ENCODE results near the gene AQP12B. TPM values are rescaled to one million over a fixed set of nuclear protein-coding genes. Genes with fewer than 3 reads are reported as not detected.

Gene AQP12B
- total and polyA plus RNA-seq, 2 of the 8 experiments (the other 6 are each of a cell fraction or from before 2014, with no cell fraction given): not detected

DNA sequence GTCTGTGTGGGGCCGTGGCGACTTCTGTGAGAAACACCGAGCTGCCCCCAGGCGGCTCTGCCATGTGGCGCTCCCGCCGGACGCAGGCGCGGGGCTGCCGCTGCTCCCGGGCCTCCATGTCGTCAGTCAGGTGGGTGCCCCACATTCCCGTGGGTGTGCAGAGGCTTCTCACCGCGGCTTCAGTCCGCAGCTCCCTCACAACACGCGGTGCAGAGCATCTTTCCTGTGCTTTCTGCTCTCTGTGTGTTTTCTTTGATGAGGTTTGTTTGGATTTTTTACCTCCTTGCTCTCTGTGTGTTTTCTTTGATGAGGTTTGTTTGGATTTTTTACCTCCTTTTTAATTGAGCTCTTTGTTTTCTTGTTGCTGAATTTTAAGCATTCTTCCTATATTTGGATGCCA, 22.0 kb upstream of the AQP12B start:
- H3K4me1 ChIP-seq (replicated peaks in 1 of 4; ENCODE audit: control insufficient read depth in 3 of 4, insufficient read depth in 4 of 4, low read length in 3 of 4): no peaks in the 10 kb centered on the region; a peak in 1 of 7 replicates
- H3K9ac ChIP-seq (replicated peaks in 1 of 4; ENCODE audit: extremely low read depth in 1 of 4, low read depth in 3 of 4, low read length in 3 of 4): no peak overlapping the region
- H3K18ac ChIP-seq (ENCODE audit: extremely low read depth, low read length): no peak overlapping the region
- H2AFZ ChIP-seq (ENCODE audit: low read length): no peak overlapping the region
- no peak overlapping the region for H2BK20ac ChIP-seq (ENCODE audit: low read length)
- H3K4me3 ChIP-seq (ENCODE audit: extremely low read depth in 1 of 4, insufficient read depth in 2 of 4, low read depth in 3 of 4, low read length in 4 of 4): no peak overlapping the region
- no peaks in the 10 kb centered on the region for H3K36me3 ChIP-seq (ENCODE audit: control insufficient read depth in 2 of 4, insufficient read depth in 4 of 4, low read length in 3 of 4)
- H2BK15ac ChIP-seq (ENCODE audit: low read length): no peak overlapping the region
- H3K14ac ChIP-seq (ENCODE audit: insufficient read length): no peak overlapping the region
- no peak overlapping the region for H4K91ac ChIP-seq (replicated peaks; ENCODE audit: insufficient read length, low read length)
- H4K8ac ChIP-seq (ENCODE audit: extremely low read depth, insufficient read depth, low read length): no peak overlapping the region
- H2BK120ac ChIP-seq (replicated peaks; ENCODE audit: low read depth, low read length): no peak overlapping the region
- H2AK5ac ChIP-seq (ENCODE audit: low read depth, low read length): no peak overlapping the region
- H3K9me3 ChIP-seq (ENCODE audit: insufficient read depth in 2 of 2, low read depth in 1 of 2, low read length in 1 of 2): no peaks in the 10 kb centered on the region
- H3K79me2 ChIP-seq (ENCODE audit: control insufficient read depth in 1 of 2, insufficient read depth in 2 of 2, low read length in 2 of 2): no peaks in the 10 kb centered on the region
- no peak overlapping the region for H2BK12ac ChIP-seq (ENCODE audit: low read depth, low read length)
- no peak overlapping the region for H3K4me2 ChIP-seq (ENCODE audit: insufficient read depth in 1 of 2, low read depth in 2 of 2, low read length in 2 of 2)
- H3K27ac ChIP-seq (ENCODE audit: low read depth, low read length): no peak overlapping the region
- WGBS, 2 experiments (ENCODE audit: extremely low coverage in 1 of 2, insufficient coverage in 1 of 2, insufficient read length in 1 of 2, insufficient replicate concordance in 2 of 2, low coverage in 1 of 2, low lambda C conversion rate in 2 of 2, missing lambda C conversion rate in 1 of 2): 89% methylated on average over 19 of the region's 19 CpGs; no CpG with 5 or more reads in 1 of the 2 experiments
- no peaks in the 10 kb centered on the region for H3K23me2 ChIP-seq (ENCODE audit: low read depth, low read length)
- CTCF ChIA-PET (ENCODE audit: partially characterized antibody): interaction anchor here (0.6 to 1.4 kb wide), 2 partner anchors 87 to 199 kb away, joined by 3 to 4 read pairs; no protein-coding TSS in a partner anchor
- H3K79me1 ChIP-seq (ENCODE audit: low read depth, low read length): no peaks in the 10 kb centered on the region
- H3K23ac ChIP-seq (ENCODE audit: insufficient read length): no peak overlapping the region
- DNase-seq (ENCODE audit: low read depth in 1 of 2, low spot score in 2 of 2) (no peak), FAIRE-seq (no peak)
- H3K4ac ChIP-seq (replicated peaks; ENCODE audit: insufficient read length, low read depth, low read length): no peak overlapping the region
- no peak overlapping the region for H2BK5ac ChIP-seq (ENCODE audit: low read depth, low read length)
- no peak overlapping the region for H3K56ac ChIP-seq (replicated peaks; ENCODE audit: insufficient read length, low read depth, low read length)
- H3K27me3 ChIP-seq (replicated peaks in 1 of 4; ENCODE audit: control insufficient read depth in 3 of 4, extremely low read depth in 1 of 4, insufficient read depth in 3 of 4, low read length in 3 of 4): no peaks in the 10 kb centered on the region
- POLR2A ChIA-PET (ENCODE audit: partially characterized antibody): interaction anchor here (0.5 kb wide), 1 partner anchor 35 kb away, joined by 3 read pairs; no protein-coding TSS in a partner anchor
- peaks cover 0 to 1% of the 10 kb centered on the region in 2 experiments for H4K20me1 ChIP-seq (replicated peaks in 1 of 2; ENCODE audit: control insufficient read depth in 1 of 2, insufficient read depth in 2 of 2, low read length in 2 of 2)
- H4K5ac ChIP-seq (ENCODE audit: insufficient read length, low read depth, low read length): no peak overlapping the region
- TF ChIP-seq CHD1 (IDR thresholded peaks at IDR 0.05; ENCODE audit: low read depth, low read length) (no peak), FOSL1 (IDR thresholded peaks at IDR 0.05; ENCODE audit: insufficient read depth, low read depth, low read length) (no peak), MAFK (IDR thresholded peaks at IDR 0.05; ENCODE audit: low read depth, low read length) (no peak), GABPA (IDR thresholded peaks at IDR 0.05; ENCODE audit: borderline replicate concordance, insufficient read depth, low read length) (no peak), YY1 (IDR thresholded peaks at IDR 0.05; ENCODE audit: low read depth, low read length) (no peak), CREB1 (IDR thresholded peaks at IDR 0.05) (no peak), BRCA1 (IDR thresholded peaks at IDR 0.05; ENCODE audit: low read depth, low read length) (no peak), NRF1 (IDR thresholded peaks at IDR 0.05; ENCODE audit: low read depth, low read length) (no peak)
